ENCODE data around the gene JARID2.
A peak's percentile ranks its signal among the peaks of the same experiment; 100 is the strongest.

JARID2 gene

DNA sequence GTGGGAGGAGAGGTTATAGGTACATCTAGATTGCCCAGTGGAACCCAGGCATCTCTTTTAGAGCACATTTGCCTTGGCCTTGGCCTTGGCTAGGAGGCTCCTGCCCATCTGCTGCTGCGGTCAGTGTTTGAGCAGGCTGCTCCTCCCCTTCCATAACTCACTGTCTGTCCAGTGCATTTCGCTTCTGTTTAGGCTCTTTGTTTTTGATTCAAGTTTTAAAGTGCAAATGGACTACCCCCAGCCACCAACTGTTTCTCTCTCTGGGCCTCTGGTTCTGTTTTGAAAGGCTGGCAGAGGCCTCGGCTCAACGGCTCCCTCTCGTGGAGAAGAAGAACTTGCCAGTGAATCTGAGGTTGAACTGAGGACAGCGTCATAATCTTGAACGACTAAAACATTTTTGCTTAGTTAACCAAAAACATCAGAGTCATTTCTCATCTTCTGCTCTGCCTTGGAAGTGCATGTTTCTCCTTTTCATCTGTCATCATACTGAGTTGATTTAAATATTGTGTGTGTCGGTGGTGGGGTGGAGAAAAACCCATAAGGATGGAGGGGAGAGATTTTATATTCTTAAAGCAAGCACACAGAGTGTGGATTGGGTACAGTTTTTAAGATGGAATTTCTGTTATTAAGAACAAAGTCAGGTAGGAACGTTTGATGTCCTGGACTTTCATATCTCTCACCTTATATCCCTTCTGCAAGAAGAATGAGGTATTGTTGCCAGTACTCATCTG is 245.6 kb downstream of the JARID2 start:
- peaks cover 37% of the 10 kb centered on the region for H3K4me1 Mint-ChIP-seq
- peaks cover 19% of the 10 kb centered on the region for H3K36me3 Mint-ChIP-seq (ENCODE audit: insufficient read depth)
- H3K9me3 Mint-ChIP-seq: no peaks in the 10 kb centered on the region
- ATAC-seq (replicated peaks; ENCODE audit: extremely low read depth, poor library complexity, severe bottlenecking) (peak; percentile 67), DNase-seq (ENCODE audit: low spot score in 2 of 2) (peak; percentile 47 to 52)
- H3K27me3 Mint-ChIP-seq: no peaks in the 10 kb centered on the region
- H3K4me3 Mint-ChIP-seq: no peak overlapping the region
- H3K27ac Mint-ChIP-seq (ENCODE audit: low read depth): no peak overlapping the region

DNA sequence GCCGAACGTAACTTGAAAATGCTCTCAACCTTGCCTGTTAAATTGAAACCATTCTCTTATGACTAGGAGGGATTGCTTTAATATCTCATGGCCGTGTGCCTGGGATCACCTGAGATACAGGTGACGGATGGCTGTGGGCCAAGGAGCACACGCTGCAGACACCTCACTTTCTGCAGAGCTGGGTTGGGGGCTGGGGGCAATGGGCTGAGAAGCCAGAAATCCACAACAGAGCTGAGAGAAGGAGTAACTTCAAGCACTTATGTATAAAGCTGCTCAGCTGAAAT is 246.1 kb downstream of the JARID2 start:
- Mint-ChIP-seq H3K4me1 (peaks cover 37% of the 10 kb centered on the region), H3K9me3 (no peaks in the 10 kb centered on the region), H3K27me3 (no peaks in the 10 kb centered on the region), H3K36me3 (ENCODE audit: insufficient read depth) (peaks cover 20% of the 10 kb centered on the region), H3K27ac (ENCODE audit: low read depth) (no peak overlapping the region), H3K4me3 (no peak overlapping the region)
- DNase-seq (ENCODE audit: low spot score in 2 of 2) (no peak), ATAC-seq (replicated peaks; ENCODE audit: extremely low read depth, poor library complexity, severe bottlenecking) (no peak)

DNA sequence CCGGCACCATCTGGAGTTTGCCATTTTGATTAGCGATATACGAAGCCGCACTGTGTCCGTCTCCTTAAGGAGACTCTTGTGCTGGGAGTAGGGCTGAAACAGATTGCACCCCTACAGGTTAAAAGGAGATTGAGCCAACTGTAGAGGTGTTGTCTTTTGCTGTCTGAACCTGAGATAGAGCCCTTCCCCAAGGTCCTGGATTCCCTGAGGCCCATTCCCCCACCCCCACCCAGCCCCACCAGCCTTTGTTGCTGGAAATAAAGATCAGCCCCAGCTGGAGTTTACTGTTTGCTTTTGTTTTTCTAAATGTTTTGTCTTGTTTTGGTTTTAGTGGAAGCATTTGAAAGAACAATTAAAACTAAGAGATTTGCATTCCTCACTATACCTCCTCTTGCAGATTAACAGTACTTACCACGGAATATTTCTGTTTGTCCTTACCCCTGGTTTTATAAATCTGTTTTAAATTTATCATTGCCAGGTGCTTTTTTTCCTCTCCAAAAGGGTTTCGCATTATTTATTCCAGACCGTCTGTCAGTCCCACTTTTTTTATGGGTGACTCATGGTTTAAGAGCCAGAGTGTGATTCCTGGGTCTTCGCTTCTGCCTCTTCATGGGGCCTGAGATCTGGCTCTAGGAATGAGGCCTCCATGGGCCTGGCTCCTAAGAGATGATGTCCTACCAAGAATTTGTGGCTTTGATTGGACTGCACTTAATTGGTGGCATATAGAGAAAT is 247.7 kb downstream of the JARID2 start:
- no peaks in the 10 kb centered on the region for H3K27me3 Mint-ChIP-seq

DNA sequence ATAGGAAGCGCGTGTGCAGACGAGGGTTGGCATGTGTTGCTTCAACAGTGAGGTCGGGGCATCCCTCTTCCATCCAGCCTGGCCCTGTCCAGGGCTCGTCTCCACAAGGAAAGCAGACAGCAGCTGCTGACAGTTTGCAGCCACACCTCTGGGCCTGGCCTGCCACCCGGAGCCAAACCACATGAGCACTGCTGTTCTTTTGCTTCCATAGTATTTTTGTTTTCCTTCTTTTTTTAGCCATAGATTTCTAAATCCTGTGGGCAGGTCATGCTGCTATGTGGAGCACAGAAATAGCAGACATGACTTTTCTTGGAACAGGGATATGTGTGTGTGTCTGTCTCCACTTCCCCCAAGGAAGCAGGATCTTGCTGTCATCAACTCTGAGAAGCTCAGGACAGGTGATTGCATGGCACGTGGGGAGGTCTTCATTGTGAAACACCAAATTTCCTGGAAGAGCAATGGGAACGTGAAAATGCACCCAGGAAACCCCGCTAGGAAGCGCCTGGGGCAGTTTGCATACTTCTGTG is 249.6 kb downstream of the JARID2 start:
- no peak for DNase-seq (ENCODE audit: low spot score in 2 of 2)
- Mint-ChIP-seq H3K9me3 (no peaks in the 10 kb centered on the region), H3K27ac (ENCODE audit: low read depth) (no peak overlapping the region), H3K27me3 (no peaks in the 10 kb centered on the region), H3K4me3 (no peak overlapping the region), H3K4me1 (peaks cover 33% of the 10 kb centered on the region), H3K36me3 (ENCODE audit: insufficient read depth) (peaks cover 25% of the 10 kb centered on the region)
- ATAC-seq (replicated peaks; ENCODE audit: extremely low read depth, poor library complexity, severe bottlenecking): no peak

More for the DNA sequence above, 247.7 kb downstream of the JARID2 start:
- Mint-ChIP-seq H3K4me1 (peaks cover 46% of the 10 kb centered on the region), H3K36me3 (ENCODE audit: insufficient read depth) (peaks cover 18% of the 10 kb centered on the region), H3K27ac (ENCODE audit: low read depth) (no peak overlapping the region), H3K9me3 (no peaks in the 10 kb centered on the region), H3K4me3 (no peak overlapping the region)
- ATAC-seq (replicated peaks; ENCODE audit: extremely low read depth, poor library complexity, severe bottlenecking) (no peak), DNase-seq (ENCODE audit: low spot score in 2 of 2) (no peak)

DNA sequence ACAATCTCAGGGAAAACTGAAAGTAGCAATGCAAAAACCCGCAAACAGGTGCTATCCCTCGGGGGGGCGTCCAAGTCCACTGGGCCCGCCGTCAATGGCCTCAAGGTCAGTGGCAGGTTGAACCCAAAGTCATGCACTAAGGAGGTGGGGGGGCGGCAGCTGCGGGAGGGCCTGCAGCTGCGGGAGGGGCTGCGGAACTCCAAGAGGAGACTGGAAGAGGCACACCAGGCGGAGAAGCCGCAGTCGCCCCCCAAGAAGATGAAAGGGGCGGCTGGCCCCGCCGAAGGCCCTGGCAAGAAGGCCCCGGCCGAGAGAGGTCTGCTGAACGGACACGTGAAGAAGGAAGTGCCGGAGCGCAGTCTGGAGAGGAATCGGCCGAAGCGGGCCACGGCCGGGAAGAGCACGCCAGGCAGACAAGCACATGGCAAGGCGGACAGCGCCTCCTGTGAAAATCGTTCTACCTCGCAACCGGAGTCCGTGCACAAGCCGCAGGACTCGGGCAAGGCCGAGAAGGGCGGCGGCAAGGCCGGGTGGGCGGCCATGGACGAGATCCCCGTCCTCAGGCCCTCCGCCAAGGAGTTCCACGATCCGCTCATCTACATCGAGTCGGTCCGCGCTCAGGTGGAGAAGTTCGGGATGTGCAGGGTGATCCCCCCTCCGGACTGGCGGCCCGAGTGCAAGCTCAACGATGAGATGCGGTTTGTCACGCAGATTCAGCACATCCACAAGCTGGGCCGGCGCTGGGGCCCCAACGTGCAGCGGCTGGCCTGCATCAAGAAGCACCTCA is 250.7 kb downstream of the JARID2 start:
- H3K4me1 Mint-ChIP-seq: peaks cover 24% of the 10 kb centered on the region
- H3K9me3 Mint-ChIP-seq: no peaks in the 10 kb centered on the region
- no peak for ATAC-seq (replicated peaks; ENCODE audit: extremely low read depth, poor library complexity, severe bottlenecking)
- H3K27ac Mint-ChIP-seq (ENCODE audit: low read depth): no peak overlapping the region
- DNase-seq (ENCODE audit: low spot score in 2 of 2): no peak
- peaks cover 30% of the 10 kb centered on the region for H3K36me3 Mint-ChIP-seq (ENCODE audit: insufficient read depth)
- H3K4me3 Mint-ChIP-seq: no peak overlapping the region
- H3K27me3 Mint-ChIP-seq: no peaks in the 10 kb centered on the region

DNA sequence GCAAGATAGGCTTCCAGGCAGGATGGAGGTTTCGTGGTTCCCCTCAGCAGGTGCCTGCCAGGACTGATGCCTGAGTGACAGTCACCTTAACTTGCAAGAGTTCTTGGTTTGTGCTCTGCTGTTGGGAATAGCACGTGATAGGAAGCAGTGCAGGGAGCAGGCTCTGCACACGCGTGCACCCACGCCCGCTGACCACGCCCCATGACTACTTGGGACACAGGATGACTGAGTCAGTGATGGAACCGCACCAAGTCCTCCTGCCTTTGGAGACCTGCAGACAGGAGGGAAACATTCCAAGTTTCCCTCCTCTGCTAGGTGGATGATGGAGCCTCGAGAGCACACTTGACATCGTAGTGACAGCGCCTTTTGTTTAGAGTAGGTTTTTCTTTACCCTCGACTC is 252.8 kb downstream of the JARID2 start:
- ATAC-seq (replicated peaks; ENCODE audit: extremely low read depth, poor library complexity, severe bottlenecking): no peak
- no peak overlapping the region for H3K27ac Mint-ChIP-seq (ENCODE audit: low read depth)
- H3K4me1 Mint-ChIP-seq: peaks cover 11% of the 10 kb centered on the region
- H3K4me3 Mint-ChIP-seq: no peak overlapping the region
- DNase-seq (ENCODE audit: low spot score in 2 of 2): no peak
- no peaks in the 10 kb centered on the region for H3K9me3 Mint-ChIP-seq
- H3K36me3 Mint-ChIP-seq (ENCODE audit: insufficient read depth): peaks cover 36% of the 10 kb centered on the region
- no peaks in the 10 kb centered on the region for H3K27me3 Mint-ChIP-seq

DNA sequence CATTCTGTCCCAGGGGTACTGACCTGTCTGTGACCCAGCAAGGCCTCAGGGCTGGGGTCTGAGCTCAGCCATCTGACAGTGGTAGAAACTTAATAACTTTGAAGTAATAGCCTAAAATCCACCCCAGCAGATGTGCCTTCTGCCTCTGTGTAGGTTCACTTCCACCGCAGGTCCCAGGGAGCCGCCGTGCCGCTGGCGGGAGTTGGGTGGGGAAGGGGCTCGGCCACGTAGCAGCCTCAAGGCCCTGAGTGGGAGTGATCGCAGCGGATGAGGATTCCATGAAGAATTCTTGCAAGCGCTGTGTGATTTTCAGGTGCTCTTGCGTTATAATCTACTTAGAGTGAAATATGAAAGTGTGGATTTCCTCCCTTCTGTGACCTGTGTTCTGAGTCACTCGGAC is 253.3 kb downstream of the JARID2 start:
- Mint-ChIP-seq H3K27me3 (no peaks in the 10 kb centered on the region), H3K27ac (ENCODE audit: low read depth) (no peak overlapping the region), H3K4me3 (no peak overlapping the region), H3K36me3 (ENCODE audit: insufficient read depth) (peaks cover 33% of the 10 kb centered on the region), H3K9me3 (no peaks in the 10 kb centered on the region), H3K4me1 (peaks cover 11% of the 10 kb centered on the region)
- ATAC-seq (replicated peaks; ENCODE audit: extremely low read depth, poor library complexity, severe bottlenecking) (no peak), DNase-seq (ENCODE audit: low spot score in 2 of 2) (no peak)

DNA sequence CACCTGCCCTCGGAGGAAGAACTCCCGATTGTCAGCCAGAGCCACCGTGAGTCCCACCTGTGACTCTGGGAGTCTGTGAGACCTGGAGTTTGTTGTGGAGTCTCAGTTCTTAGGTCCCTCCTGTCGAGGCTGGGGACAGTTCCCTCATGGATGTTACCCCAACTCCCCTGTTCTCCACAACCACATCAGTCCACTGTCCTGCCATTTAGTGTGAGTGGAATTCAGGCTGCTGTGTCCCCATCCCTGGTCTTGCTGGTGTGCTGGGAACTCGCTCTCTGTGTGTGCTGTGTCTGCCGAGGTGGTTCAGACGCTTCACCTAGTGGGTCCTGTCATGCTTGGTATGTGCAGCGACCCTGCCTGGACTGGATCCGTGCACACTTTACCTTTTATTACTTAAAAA is 253.7 kb downstream of the JARID2 start:
- H3K36me3 Mint-ChIP-seq (ENCODE audit: insufficient read depth): peaks cover 35% of the 10 kb centered on the region
- H3K4me3 Mint-ChIP-seq: no peak overlapping the region
- no peak for DNase-seq (ENCODE audit: low spot score in 2 of 2)
- H3K27ac Mint-ChIP-seq (ENCODE audit: low read depth): peak overlapping the region; percentile 72
- ATAC-seq (replicated peaks; ENCODE audit: extremely low read depth, poor library complexity, severe bottlenecking): no peak
- no peaks in the 10 kb centered on the region for H3K27me3 Mint-ChIP-seq
- no peaks in the 10 kb centered on the region for H3K9me3 Mint-ChIP-seq
- H3K4me1 Mint-ChIP-seq: peaks cover 11% of the 10 kb centered on the region

DNA sequence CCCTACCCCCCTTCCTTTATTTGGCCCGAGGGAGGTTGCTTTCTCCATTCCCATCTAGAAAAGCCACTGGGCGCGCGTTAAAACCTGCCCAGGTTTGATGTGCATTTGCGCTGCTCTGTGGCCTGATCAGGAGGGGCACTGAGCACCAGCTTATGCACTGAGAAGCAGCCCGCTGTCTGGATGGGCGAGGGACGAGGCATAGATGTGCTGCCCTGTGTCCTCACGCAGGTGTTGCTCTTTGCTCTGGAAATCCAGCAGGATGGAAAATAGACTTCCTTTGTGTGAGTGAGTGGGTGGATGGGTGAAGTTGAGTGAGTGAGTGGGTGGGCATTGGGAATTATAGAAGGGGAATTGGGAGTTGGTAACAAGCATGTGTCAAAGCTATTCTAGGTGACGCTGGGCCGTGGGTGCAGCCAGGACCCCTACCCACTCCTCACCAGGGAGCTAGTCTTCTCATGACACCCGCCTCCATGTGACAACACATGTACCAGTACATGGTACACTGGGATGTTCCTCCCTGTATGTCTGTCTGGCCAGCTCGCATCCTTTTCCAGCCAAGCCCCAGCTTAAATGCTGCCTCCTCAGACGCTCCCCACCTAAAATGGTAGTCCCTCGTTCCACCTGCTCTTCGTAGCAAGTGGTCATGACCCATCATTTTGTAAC is 254.3 kb downstream of the JARID2 start:
- H3K9me3 Mint-ChIP-seq: no peaks in the 10 kb centered on the region
- H3K27ac Mint-ChIP-seq (ENCODE audit: low read depth): peak overlapping the region; percentile 72
- H3K4me3 Mint-ChIP-seq: no peak overlapping the region
- DNase-seq (ENCODE audit: low spot score in 2 of 2): no peak
- ATAC-seq (replicated peaks; ENCODE audit: extremely low read depth, poor library complexity, severe bottlenecking): no peak
- no peaks in the 10 kb centered on the region for H3K27me3 Mint-ChIP-seq
- H3K36me3 Mint-ChIP-seq (ENCODE audit: insufficient read depth): peaks cover 41% of the 10 kb centered on the region
- peaks cover 11% of the 10 kb centered on the region for H3K4me1 Mint-ChIP-seq

DNA sequence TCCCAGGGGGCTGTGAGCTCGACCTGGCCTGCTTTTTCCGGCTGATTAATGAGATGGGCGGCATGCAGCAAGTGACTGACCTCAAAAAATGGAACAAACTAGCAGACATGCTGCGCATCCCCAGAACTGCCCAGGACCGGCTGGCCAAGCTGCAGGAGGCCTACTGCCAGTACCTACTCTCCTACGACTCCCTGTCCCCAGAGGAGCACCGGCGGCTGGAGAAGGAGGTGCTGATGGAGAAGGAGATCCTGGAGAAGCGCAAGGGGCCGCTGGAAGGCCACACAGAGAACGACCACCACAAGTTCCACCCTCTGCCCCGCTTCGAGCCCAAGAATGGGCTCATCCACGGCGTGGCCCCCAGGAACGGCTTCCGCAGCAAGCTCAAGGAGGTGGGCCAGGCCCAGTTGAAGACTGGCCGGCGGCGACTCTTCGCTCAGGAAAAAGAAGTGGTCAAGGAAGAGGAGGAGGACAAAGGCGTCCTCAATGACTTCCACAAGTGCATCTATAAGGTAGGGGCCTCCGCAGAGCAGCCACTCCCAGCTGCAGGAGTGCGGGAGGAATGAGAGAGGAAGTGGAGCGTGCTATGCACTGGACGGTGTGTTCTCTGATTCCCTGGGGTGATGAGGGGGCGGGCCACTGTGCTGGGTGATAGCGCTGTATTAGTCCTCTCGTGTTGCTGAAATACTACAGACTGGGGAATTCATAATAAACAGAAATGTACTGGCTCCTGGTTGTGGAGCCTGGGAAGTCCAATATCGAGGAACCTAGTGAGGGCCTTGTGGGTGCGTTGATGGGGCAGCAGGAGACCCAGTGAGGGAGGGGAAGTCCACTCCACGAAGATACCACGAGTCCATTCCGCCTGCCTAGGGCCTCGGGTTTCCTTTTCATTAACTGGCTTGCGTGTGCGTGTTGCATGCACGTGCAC is 255.3 kb downstream of the JARID2 start:
- peaks cover 40% of the 10 kb centered on the region for H3K36me3 Mint-ChIP-seq (ENCODE audit: insufficient read depth)
- no peaks in the 10 kb centered on the region for H3K9me3 Mint-ChIP-seq
- no peak for DNase-seq (ENCODE audit: low spot score in 2 of 2)
- peaks cover 11% of the 10 kb centered on the region for H3K4me1 Mint-ChIP-seq
- H3K27me3 Mint-ChIP-seq: no peaks in the 10 kb centered on the region
- no peak overlapping the region for H3K4me3 Mint-ChIP-seq
- ATAC-seq (replicated peaks; ENCODE audit: extremely low read depth, poor library complexity, severe bottlenecking): no peak
- peak overlapping the region; percentile 72 for H3K27ac Mint-ChIP-seq (ENCODE audit: low read depth)

DNA sequence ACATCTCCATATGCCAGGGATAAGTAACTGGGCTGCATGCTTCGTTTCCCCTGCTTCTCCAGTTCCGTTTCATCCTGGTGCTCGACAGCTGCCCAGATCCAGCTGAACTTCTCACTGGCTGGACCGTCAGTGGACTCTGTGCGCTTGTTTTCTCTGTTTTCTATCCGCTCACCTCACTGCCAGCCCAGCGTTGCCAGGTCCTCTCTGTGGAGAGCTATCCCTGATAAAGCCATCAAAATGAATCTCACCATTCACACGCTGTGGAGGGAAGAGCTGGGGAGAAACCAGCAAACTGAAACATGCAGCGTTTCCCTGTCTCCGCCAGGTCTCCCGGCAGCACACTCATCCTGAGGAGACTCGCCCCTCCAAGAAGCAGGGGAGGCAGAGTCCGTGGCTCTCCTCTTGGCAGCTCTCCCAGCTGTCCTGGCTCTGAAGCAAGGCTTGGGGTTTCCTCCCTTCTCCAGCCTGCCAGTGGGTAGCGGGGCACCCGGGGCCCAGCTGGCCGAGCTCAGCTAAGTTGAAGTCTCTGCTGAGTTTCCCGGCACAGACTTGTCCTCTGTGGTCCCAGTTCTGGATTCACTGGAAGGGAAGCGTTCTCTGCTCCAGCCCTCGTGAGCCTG is 256.1 kb downstream of the JARID2 start:
- H3K9me3 Mint-ChIP-seq: no peaks in the 10 kb centered on the region
- DNase-seq (ENCODE audit: low spot score in 2 of 2) (no peak), ATAC-seq (replicated peaks; ENCODE audit: extremely low read depth, poor library complexity, severe bottlenecking) (no peak)
- no peak overlapping the region for H3K4me3 Mint-ChIP-seq
- peak overlapping the region; percentile 72 for H3K27ac Mint-ChIP-seq (ENCODE audit: low read depth)
- H3K36me3 Mint-ChIP-seq (ENCODE audit: insufficient read depth): peaks cover 40% of the 10 kb centered on the region
- peaks cover 11% of the 10 kb centered on the region for H3K4me1 Mint-ChIP-seq
- H3K27me3 Mint-ChIP-seq: no peaks in the 10 kb centered on the region
